GM18499 (cell line): ENCODE measurements around the gene TAF1B.
A peak's percentile ranks its signal among the peaks of the same experiment; 100 is the strongest.
"Not testable (repeated sequence)": the region's sequence is repeated elsewhere in the genome, so short reads cannot be mapped to it uniquely, and the experiment has no call there.

ENCODE experiments used
- ATAC-seq: cut with Tn5 transposase; IDR thresholded peaks from one replicate; pipeline ENCODE4 v1.9.1; 2021; ENCODE audit warnings: moderate number of reproducible peaks; ENCODE audit not compliant: insufficient read depth, unreplicated experiment

Gene TAF1B

DNA sequence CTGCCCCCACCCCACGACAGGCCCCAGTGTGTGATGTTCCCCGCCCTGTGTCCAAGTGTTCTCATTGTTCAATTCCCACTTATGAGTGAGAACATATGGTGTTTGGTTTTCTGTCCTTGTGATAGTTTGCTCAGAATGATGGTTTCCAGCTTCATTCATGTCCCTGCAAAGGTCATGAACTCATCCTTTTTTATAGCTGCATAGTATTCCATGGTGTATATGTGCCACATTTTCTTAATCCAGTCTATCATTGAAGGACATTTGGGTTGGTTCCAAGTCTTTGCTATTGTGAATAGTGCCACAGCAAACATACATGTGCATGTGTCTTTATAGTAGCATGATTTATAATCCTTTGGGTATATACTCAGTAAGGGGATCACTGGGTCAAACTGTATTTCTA lies 83.7 kb downstream of the TAF1B start:
- ATAC-seq, result not testable (repeated sequence)

DNA sequence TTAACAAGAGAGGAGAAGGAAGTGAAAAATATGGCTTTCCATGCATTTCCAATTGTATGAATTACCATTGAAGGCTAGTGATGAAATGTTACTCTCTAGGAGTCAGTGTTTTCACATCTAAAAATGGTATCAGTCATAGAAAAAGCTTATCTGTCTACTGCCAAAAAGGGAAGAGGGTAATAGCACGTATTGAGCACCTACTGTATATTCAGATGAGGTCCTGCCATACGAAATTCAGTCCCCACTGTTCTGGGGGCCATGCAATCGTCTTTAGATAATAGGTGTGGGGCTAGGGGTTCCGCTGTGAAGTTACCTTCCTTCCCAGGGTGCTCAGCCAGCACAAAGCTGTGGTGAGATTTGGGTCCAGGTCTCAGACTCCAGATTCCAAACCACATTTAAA lies 94.0 kb downstream of the TAF1B start:
- ATAC-seq, result no peak

DNA sequence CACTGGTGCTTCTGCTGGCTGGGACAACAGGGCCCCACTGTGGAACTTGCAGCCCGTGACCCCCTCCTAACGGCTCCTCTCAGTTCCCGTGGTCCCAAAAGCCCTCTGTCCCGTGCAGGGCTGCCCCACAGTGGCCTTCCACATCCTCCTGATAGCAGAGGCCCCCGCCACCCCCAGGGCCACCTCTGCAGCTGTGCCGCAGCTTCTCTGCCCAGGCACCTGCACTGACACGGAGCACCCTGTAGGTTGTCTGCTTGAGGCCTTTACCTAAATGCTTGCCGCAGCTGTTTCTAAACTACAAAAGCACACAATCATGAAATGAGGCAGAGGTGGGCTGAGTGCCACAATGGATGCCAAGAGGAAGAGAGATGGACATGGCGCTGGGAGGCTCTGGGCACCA lies 94.7 kb downstream of the TAF1B start:
- ATAC-seq, result no peak

- no peak for ATAC-seq
Observed at GRCh38 chr2:9939587-9940485, 96.6 kb downstream of the TAF1B start.

DNA sequence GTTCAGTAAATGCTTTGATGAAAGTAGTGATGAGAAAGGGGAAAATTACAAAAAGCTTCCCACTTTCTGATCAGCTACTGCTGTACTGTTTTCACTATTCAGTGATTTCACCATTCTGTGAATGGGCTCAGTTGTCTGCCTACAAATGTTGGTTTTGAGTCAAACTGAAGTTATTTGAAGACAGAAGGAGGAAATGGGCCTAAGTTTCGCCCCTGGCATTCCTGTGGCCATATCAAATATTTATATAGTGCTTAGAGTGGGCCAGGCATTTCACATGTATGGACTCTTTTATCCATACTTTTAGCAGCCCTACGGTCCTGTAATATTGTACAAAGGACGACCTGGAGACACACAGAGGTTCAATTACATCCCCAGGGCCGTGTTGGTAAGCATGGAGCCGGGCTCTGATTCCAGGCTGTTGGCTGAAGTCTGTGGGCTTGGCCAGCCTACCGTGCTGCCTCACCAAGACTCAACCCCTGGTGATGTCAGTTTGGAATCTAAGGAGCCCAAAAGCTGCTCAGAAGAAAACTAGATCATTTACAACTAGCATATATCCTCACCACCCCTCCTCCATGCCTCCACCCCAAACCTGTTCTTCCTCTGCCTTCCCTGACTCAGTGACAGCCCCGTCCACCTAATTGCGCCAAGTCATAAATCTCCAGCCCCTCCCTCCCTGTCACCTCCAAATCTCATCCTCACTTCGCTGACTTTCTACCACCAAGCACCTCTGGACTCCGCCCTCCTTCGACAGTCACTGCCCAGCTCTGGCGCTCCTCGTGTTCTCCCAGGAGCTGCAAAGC lies 98.1 kb downstream of the TAF1B start:
- no peak for ATAC-seq

DNA sequence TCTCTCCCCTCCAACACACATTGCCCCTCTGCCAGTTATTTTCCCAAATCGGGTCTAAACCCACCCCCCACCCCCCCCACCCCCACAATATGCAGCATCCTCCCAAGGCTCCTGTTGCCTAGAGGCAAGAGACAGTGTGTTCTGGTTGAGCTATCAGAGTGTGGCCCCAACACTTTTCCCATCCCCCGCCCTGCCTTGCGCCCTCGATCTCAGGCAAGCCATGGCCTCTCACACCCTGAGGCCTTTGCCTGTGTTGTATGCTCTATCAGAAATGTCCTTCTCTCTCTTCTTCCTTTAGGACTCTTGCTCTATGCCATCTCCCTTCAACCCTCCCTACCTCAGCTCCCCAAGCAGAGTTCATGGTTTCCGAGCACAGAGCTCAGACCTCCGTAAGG lies 98.7 kb downstream of the TAF1B start:
- no peak for ATAC-seq

DNA sequence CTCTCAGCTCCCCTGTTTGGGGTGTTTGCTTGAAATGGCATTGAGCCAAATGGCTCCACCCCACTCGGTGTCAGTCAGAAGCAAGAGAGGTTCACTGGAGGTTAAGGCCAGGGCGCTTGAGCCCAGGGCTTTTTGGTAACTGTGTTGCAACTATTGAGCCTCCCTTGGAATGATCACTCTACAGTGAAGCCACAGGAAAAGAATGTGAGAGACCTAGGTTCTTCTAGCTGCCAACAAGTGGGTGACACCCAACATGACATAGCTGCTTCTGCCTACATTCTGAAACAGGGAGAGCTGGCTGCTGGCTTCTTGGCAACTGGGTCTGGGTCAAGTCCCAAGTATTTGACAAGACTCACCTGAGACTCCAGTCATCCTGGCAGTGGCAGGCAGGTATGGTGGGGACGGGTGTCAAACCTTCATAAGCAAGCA lies 101.1 kb downstream of the TAF1B start:
- ATAC-seq, result no peak

GRCh38 chr2:9945596-9945995 lies 102.3 kb downstream of the TAF1B start:
- no peak for ATAC-seq

DNA sequence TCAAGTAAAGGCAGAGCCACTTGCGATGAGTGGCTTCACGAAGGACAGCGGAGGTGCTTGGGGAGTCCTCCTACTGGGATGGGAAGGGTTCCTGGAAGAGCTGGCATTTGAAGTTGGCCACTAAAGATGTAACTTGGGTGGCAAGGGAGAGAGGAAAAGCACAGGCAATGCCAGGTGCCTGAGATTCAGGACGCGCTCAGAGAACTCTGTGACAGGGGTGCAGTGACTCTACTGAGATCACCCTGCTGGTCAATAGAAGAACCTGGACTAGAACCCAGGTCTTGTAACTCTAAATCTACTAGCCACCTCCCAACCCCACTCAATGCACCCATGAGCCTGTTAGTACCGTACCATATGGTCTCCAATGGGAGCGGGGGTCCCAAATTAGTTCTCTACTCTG lies 102.8 kb downstream of the TAF1B start:
- ATAC-seq, result no peak

- ATAC-seq, result no peak
Observed at GRCh38 chr2:9946818-9947217, 103.5 kb downstream of the TAF1B start.

DNA sequence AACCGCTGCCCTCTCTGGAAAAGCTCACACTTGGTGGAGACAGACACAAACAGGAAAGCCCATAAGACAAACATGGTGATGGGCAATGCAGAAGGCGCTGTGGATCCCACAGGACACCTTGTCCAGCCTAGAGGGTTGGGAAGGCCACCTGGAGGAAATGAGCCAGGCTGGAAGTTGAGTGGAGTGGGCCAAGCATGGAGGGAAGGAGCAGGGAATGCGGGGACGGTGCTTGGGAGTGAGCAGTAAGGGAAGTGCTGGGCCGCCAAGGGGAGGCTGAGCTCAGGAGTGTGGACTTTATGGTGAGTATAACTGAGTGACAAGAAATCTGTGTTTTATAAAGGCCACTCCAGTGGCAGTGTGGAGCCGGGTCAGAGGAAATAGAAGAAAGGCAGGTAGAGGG lies 105.4 kb downstream of the TAF1B start:
- ATAC-seq, result no peak

- no peak for ATAC-seq
Observed at GRCh38 chr2:9949239-9949991, 106.1 kb downstream of the TAF1B start.

DNA sequence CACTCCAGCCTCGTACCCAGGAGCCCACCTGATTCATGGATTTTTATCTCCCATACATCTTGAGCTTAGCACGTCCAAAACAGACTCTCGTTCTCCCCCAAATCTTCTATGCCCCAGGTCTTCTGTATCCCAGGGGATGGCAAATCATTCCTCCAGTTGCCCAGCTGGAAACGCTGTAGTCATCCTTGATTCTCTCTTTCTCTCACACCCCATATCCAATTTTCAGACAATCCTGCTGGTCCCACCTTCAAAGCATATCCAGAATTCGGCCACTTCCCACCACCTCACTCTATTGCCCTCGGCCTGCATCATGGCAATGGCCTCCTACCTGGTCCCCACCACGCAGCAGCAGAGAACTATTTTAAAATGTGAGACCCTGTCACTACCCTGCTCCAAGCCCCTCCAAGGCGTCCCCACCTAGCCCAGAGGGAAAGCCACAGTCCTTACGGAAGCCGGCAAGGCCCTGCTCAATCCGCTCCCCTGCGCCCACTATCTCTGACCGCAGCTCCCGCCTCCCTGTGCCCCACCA lies 106.8 kb downstream of the TAF1B start:
- no peak for ATAC-seq

GRCh38 chr2:9950521-9951271 lies 107.4 kb downstream of the TAF1B start:
- peak; percentile 9 for ATAC-seq

- no peak for ATAC-seq
Observed at GRCh38 chr2:9951272-9951521, 107.9 kb downstream of the TAF1B start.

GRCh38 chr2:9951522-9952285 lies 108.4 kb downstream of the TAF1B start, which contains the start of gene GRHL1:
Gene GRHL1 (plus strand): TSS chr2:9951693. CDS start chr2:9951834, 141 bp downstream.
- peak; percentile 72 for ATAC-seq

GRCh38 chr2:9952286-9952737 lies 109.0 kb downstream of the TAF1B start:
- no peak for ATAC-seq

DNA sequence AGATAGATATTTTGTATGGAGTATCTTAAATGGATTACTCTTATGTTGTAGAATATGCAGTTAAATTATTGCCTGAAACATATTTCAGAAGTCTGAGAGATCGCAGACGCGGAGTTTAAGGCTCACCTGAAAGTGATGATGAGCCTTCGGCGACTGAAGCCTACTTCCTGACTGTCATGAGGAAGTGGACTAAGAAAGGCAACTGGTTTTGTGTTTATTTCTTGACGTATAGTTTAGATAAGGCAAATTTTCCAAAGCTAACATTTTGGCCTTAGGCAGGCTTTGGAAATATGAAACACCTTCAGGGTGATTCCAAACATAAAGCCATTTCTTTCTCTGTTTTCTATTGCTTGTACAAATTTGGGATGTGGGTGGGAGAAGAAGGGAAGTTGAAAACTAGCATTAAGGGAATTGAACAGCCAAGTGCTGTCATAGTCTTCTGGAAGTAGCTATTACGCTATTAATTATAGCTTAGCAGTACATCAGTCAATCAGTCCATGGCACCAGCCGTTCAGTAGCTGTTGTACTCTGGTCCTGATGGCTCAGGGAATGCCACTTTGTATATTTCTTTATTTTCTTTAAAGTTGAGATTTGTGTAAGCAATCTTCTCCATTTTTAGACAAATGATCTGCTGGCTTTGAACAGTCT lies 109.7 kb downstream of the TAF1B start:
- no peak for ATAC-seq

DNA sequence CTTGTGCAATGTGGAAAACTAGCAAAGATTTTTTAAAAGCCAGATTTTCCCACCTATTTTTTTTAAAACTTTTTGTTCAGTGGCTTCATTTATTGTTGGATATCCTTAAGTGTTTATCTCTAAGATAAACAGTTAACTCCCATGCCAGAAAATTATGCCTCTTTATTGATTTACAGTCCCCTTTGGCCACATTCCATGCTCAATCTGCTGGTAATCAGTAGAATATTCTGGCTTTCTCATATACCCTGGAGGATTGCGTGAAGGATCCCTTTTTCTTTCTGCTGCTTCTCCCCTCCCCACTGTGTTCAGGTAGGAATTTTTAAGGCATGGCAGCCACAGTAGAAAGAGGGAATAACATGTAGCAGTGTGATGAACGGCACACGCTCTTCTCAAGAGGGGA lies 110.9 kb downstream of the TAF1B start:
- no peak for ATAC-seq
